ENCODE results near the gene ZBBX. TPM values are rescaled to one million over a fixed set of nuclear protein-coding genes. Genes with fewer than 3 reads are reported as not detected.

The ZBBX gene
- total and polyA plus RNA-seq, 2 of the 8 experiments (the other 6 are each of a cell fraction or from before 2014, with no cell fraction given) = 0.17 to 0.84 TPM

GRCh38 chr3:167251678-167252077 lies 128.4 kb downstream of the ZBBX start (continued):
- TF ChIP-seq EP300 (IDR thresholded peaks at IDR 0.05; ENCODE audit: borderline replicate concordance in 1 of 2, low read depth in 2 of 2, low read length in 2 of 2) (no peak), TAF7 (optimal IDR thresholded peaks at IDR 0.05; ENCODE audit: borderline replicate concordance, low read depth, low read length) (no peak), KDM5A (IDR thresholded peaks at IDR 0.05; ENCODE audit: low read length) (no peak), KDM4A (IDR thresholded peaks at IDR 0.05; ENCODE audit: low read depth, low read length, severe bottlenecking) (no peak), USF2 (IDR thresholded peaks at IDR 0.05; ENCODE audit: low read length) (no peak)
